HepG2 (cell line): ENCODE measurements around the gene P2RY8. TPM values are rescaled to one million over a fixed set of nuclear protein-coding genes. Genes with fewer than 3 reads are reported as not detected.
A peak's percentile ranks its signal among the peaks of the same experiment; 100 is the strongest.

Experiments
- DNMT3B ChIP-seq: conservative IDR thresholded peaks from 2 replicates; pipeline ENCODE4 v1.6.1; 2016; ENCODE audit warnings: missing biosample characterization, control low read depth
- DRAP1 ChIP-seq: IDR thresholded peaks from 2 replicates; pipeline ENCODE4 v1.6.1; 2016; ENCODE audit warnings: missing genetic modification reagents, missing compliant biosample characterization
- ESRRA ChIP-seq: sonication (generic); formaldehyde crosslinking; IDR thresholded peaks from 2 replicates; pipeline ENCODE4 v1.5.1; 2020; ENCODE audit warnings: mild to moderate bottlenecking, low read depth, missing genetic modification reagents
- HMG20B ChIP-seq: conservative IDR thresholded peaks from 2 replicates; pipeline ENCODE4 v1.6.1; 2016; ENCODE audit warnings: missing genetic modification reagents, missing compliant biosample characterization
- HNF4G ChIP-seq, 2 experiments: sonication (generic) in 1 of 2; formaldehyde crosslinking in 1 of 2; IDR thresholded peaks; 2 replicates each; pipeline versions ENCODE4 v1.4.0 to v1.6.1; 2011 to 2020; ENCODE audit warnings: borderline replicate concordance in 2 of 2, low read depth in 2 of 2, mild to moderate bottlenecking in 2 of 2, low read length in 1 of 2, missing genetic modification reagents in 1 of 2, moderate library complexity in 1 of 2
- KDM5A ChIP-seq: fragments of 200-600 bp; sonication (generic); IDR thresholded peaks from 2 replicates; pipeline ENCODE4 v1.7.0; 2018; ENCODE audit warnings: antibody characterized with exemption, mild to moderate bottlenecking, low read length, borderline replicate concordance
- NFKB2 ChIP-seq: sonication (generic); formaldehyde crosslinking; IDR thresholded peaks from 2 replicates; pipeline ENCODE4 v1.4.0; 2020; ENCODE audit warnings: missing genetic modification reagents, borderline replicate concordance
- POGK ChIP-seq: sonication (generic); formaldehyde crosslinking; conservative IDR thresholded peaks from 2 replicates; pipeline ENCODE4 v1.8.0; 2022; ENCODE audit warnings: mild to moderate bottlenecking, moderate library complexity, missing genetic modification reagents
- POLR2G ChIP-seq: fragments of 200-400 bp; formaldehyde crosslinking; IDR thresholded peaks from 2 replicates; pipeline ENCODE4 v1.6.1; 2018; ENCODE audit warnings: mild to moderate bottlenecking, low read depth, low read length, moderate library complexity
- SMARCE1 ChIP-seq: fragments of 450-650 bp; IDR thresholded peaks from 2 replicates; pipeline ENCODE4 v1.6.1; 2017; ENCODE audit warnings: borderline replicate concordance
- SOX5 ChIP-seq: IDR thresholded peaks from 2 replicates; pipeline ENCODE4 v1.6.1; 2016; ENCODE audit warnings: borderline replicate concordance
- TCF7L2 ChIP-seq: IDR thresholded peaks from 2 replicates; pipeline ENCODE4 v1.6.1; 2011; ENCODE audit warnings: mild to moderate bottlenecking, low read depth, low read length, moderate library complexity
- TFAP4 ChIP-seq: sonication (generic); IDR thresholded peaks from 2 replicates; pipeline ENCODE4 v1.6.1; 2016; ENCODE audit warnings: low read depth, borderline replicate concordance
- ZFP1 ChIP-seq: IDR thresholded peaks from 2 replicates; pipeline ENCODE4 v1.6.1; 2016
- ZFP41 ChIP-seq: sonication (generic); formaldehyde crosslinking; IDR thresholded peaks from 2 replicates; pipeline ENCODE4 v1.4.0; 2020; ENCODE audit warnings: mild to moderate bottlenecking, missing genetic modification reagents, borderline replicate concordance
- ZHX1 ChIP-seq: sonication (generic); formaldehyde crosslinking; IDR thresholded peaks from 2 replicates; pipeline ENCODE4 v1.8.1; 2022; ENCODE audit warnings: low read depth, mild to moderate bottlenecking, missing genetic modification reagents
- ZNF510 ChIP-seq: sonication (generic); formaldehyde crosslinking; IDR thresholded peaks from 2 replicates; pipeline ENCODE4 v1.4.0; 2020; ENCODE audit warnings: low read depth, mild to moderate bottlenecking, missing genetic modification reagents
- ZNF547 ChIP-seq: sonication (generic); formaldehyde crosslinking; IDR thresholded peaks from 2 replicates; pipeline ENCODE4 v1.5.1; 2020; ENCODE audit warnings: mild to moderate bottlenecking, missing genetic modification reagents
- ZNF644 ChIP-seq: IDR thresholded peaks from 2 replicates; pipeline ENCODE4 v1.6.1; 2016; ENCODE audit warnings: low read depth
- ZNF770 ChIP-seq: sonication (generic); formaldehyde crosslinking; IDR thresholded peaks from 2 replicates; pipeline ENCODE4 v1.5.0; 2020; ENCODE audit warnings: mild to moderate bottlenecking, missing genetic modification reagents
- polyA plus RNA-seq, 8 experiments: library from polyadenylated mRNA; depleted of rRNA in 3 of 8; stranded (reverse) in 7 of 8; unstranded in 1 of 8; fragments of >200 nt; fragmentation: Illumina TruSeq in 4 of 8; extraction: Trizol in 4 of 8; gene quantifications; 2 replicates each; pipeline versions ENCODE4 v1.2.1 to v1.2.3, GENCODE V29; 2011 to 2016; ENCODE audit warnings: low read depth in 4 of 8, missing spikeins in 1 of 8, mixed read lengths in 1 of 8; ENCODE audit not compliant: insufficient read depth in 1 of 8
- total RNA-seq, 5 experiments: library from RNA; depleted of rRNA; stranded (reverse); fragments of >200 nt; fragmentation: Illumina TruSeq; extraction: Trizol; gene quantifications; 2 replicates each; pipeline ENCODE4 v1.2.3, GENCODE V29; 2016; ENCODE audit warnings: low read depth in 1 of 5

Gene P2RY8
- total and polyA plus RNA-seq, 2 of the 13 experiments (the other 11 are each of a cell fraction or from before 2014, with no cell fraction given), result 1.0 to 1.3 TPM

- TF ChIP-seq ZHX1 (CRISPR knock-in tag) (no peak), SMARCE1 (no peak), DRAP1 (CRISPR knock-in tag) (peak; percentile 96), KDM5A (no peak), ZNF510 (no peak), TCF7L2 (no peak), ZFP1 (CRISPR knock-in tag) (no peak), HNF4G (IDR thresholded peaks at IDR 0.05; ENCODE audit: borderline replicate concordance, low read depth, low read length) (no peak), HNF4G (CRISPR knock-in tag; IDR thresholded peaks at IDR 0.05; ENCODE audit: borderline replicate concordance, low read depth) (no peak), NFKB2 (CRISPR knock-in tag) (0 out of 2 replicates have a peak, but pooled peaks have one; percentile 27), POGK (CRISPR knock-in tag) (peak; percentile 65; the same call in 1 of the 2 replicates), ZNF547 (CRISPR knock-in tag) (no peak), TFAP4 (no peak), ZNF644 (CRISPR knock-in tag) (no peak), DNMT3B (CRISPR knock-in tag) (no peak), SOX5 (CRISPR knock-in tag) (peak; percentile 13; the same call in 1 of the 2 replicates), ESRRA (CRISPR knock-in tag) (peak; percentile 67), POLR2G (peak; percentile 89), ZFP41 (CRISPR knock-in tag) (no peak), ZNF770 (0 out of 2 replicates have a peak, but pooled peaks have one; percentile 13), HMG20B (CRISPR knock-in tag) (no peak)
Observed at GRCh38 chrX:1452516-1453394, 84.2 kb downstream of the P2RY8 start, which contains the start of gene ASMTL (continued).
